Measurements from ENCODE around the gene CCDC50.

The CCDC50 gene

DNA sequence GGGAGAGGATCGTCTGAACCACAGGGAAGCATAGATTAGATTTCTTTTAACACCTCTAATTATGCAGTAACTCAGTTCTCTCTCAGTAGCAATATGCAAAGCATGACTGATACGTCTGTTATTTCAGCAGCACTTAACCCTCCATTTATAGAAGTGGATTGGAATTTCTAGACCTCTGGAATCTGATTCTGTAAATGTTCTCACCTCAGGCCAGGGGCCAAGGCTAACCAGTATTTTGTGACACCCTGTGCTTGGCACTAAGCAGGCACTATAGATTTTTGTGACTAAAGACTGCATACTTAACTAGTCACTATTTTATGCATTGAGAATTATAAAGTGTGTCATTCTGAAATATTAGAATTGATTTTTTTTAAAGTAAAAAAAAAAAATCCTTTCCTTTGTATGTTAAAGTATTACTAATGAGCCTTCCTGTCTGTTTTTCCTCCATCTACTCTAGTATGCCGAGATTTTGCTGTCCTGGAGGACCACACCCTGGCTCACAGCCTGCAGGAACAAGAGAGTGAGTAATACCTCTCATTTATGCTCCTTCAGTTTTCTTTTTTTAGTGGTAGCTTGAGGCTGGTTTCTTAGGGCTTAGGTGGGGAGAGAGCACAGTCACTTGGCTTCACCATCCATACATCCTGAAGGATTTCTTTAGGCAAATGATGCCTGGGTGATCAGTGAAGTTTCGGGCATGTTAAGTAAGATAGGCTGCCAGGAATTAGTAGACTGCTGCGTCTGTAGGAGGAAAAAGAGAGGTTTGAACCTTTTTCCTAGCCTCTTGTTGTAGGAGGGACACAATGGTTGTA, 27.6 kb downstream of the CCDC50 start:
- Histone ChIP-seq H3F3A (ENCODE audit: low read depth) (no peaks in the 10 kb centered on the region), H2AFZ (ENCODE audit: low read length) (no peak overlapping the region), H4K20me1 (ENCODE audit: insufficient read depth, low read length, poor library complexity, severe bottlenecking) (no peaks in the 10 kb centered on the region), H3K36me3 (ENCODE audit: insufficient read depth, low read length) (no peaks in the 10 kb centered on the region), H3K9me2 (replicated peaks; ENCODE audit: low read depth, low read length) (no peaks in the 10 kb centered on the region), H3K4me2 (ENCODE audit: low read depth, low read length, poor library complexity, severe bottlenecking) (no peak overlapping the region), H3K79me2 (ENCODE audit: insufficient read depth, low read length) (no peaks in the 10 kb centered on the region), H3K4me3 (ENCODE audit: low read length, poor library complexity, severe bottlenecking) (no peak overlapping the region), H3K9ac (ENCODE audit: low read depth, low read length, poor library complexity, severe bottlenecking) (no peak overlapping the region), H3K4me1 (ENCODE audit: insufficient read depth, low read length, poor library complexity, severe bottlenecking) (no peaks in the 10 kb centered on the region), H3K9me3 (ENCODE audit: insufficient read depth, low read depth, low read length) (no peaks in the 10 kb centered on the region; the same call in 1 of the 2 replicates), H3K27me3 (ENCODE audit: insufficient read depth, low read length, poor library complexity, severe bottlenecking) (no peaks in the 10 kb centered on the region)
- TF ChIP-seq EZH2phosphoT487 (IDR thresholded peaks at IDR 0.05; ENCODE audit: borderline replicate concordance), result no peak
- TF ChIP-seq, protein P1, sequence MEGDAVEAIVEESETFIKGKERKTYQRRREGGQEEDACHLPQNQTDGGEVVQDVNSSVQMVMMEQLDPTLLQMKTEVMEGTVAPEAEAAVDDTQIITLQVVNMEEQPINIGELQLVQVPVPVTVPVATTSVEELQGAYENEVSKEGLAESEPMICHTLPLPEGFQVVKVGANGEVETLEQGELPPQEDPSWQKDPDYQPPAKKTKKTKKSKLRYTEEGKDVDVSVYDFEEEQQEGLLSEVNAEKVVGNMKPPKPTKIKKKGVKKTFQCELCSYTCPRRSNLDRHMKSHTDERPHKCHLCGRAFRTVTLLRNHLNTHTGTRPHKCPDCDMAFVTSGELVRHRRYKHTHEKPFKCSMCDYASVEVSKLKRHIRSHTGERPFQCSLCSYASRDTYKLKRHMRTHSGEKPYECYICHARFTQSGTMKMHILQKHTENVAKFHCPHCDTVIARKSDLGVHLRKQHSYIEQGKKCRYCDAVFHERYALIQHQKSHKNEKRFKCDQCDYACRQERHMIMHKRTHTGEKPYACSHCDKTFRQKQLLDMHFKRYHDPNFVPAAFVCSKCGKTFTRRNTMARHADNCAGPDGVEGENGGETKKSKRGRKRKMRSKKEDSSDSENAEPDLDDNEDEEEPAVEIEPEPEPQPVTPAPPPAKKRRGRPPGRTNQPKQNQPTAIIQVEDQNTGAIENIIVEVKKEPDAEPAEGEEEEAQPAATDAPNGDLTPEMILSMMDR (conservative IDR thresholded peaks at IDR 0.05; ENCODE audit: low read length), result no peak

DNA sequence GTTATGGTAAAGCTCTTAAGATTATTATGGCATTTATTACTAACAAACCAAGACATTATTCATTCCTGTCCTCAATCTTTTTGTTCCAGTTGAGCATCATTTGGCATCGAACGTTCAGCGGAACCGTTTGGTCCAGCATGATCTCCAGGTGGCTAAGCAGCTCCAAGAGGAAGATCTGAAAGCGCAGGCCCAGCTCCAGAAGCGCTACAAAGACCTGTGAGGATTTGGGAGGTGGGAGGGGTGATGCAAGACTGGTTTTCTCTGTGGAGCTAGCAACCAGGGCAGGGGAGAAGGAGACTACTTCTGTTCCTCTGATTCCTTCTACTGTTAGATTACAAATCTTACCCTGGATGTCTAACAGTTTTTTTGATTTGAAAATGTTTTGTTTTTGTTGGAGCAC, 28.7 kb downstream of the CCDC50 start:
- Histone ChIP-seq H3K79me2 (ENCODE audit: insufficient read depth, low read length) (no peaks in the 10 kb centered on the region), H3F3A (ENCODE audit: low read depth) (no peaks in the 10 kb centered on the region), H3K4me2 (ENCODE audit: low read depth, low read length, poor library complexity, severe bottlenecking) (no peak overlapping the region), H4K20me1 (ENCODE audit: insufficient read depth, low read length, poor library complexity, severe bottlenecking) (no peaks in the 10 kb centered on the region), H3K36me3 (ENCODE audit: insufficient read depth, low read length) (no peaks in the 10 kb centered on the region), H3K4me3 (ENCODE audit: low read length, poor library complexity, severe bottlenecking) (no peak overlapping the region), H3K27me3 (ENCODE audit: insufficient read depth, low read length, poor library complexity, severe bottlenecking) (no peaks in the 10 kb centered on the region), H2AFZ (ENCODE audit: low read length) (no peak overlapping the region), H3K9me2 (replicated peaks; ENCODE audit: low read depth, low read length) (no peaks in the 10 kb centered on the region), H3K9me3 (ENCODE audit: insufficient read depth, low read depth, low read length) (no peaks in the 10 kb centered on the region; the same call in 1 of the 2 replicates), H3K9ac (ENCODE audit: low read depth, low read length, poor library complexity, severe bottlenecking) (no peak overlapping the region), H3K4me1 (ENCODE audit: insufficient read depth, low read length, poor library complexity, severe bottlenecking) (no peaks in the 10 kb centered on the region)
- no peak for TF ChIP-seq EZH2phosphoT487 (IDR thresholded peaks at IDR 0.05; ENCODE audit: borderline replicate concordance)
- TF ChIP-seq, protein P1 (conservative IDR thresholded peaks at IDR 0.05; ENCODE audit: low read length), result no peak

DNA sequence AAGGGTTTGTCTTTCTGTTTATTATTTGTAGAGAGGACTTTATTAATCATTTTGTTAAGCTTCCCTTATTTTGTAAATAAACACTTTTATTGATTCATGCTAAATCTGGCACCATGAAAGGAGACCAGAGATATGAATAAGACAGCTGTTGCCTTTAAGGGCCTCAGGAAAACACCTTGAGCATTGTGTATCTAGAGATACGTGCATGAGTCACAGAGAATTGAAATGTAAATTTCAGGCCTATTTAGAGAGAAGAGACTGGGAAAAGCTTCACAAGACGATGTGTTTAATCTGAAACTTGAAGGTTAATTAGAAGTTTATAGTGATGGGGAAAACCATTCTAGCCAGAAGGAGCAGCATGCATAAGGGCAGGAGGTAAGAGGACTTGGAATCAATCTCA, 29.7 kb downstream of the CCDC50 start:
- Histone ChIP-seq H3F3A (ENCODE audit: low read depth) (no peaks in the 10 kb centered on the region), H3K4me2 (ENCODE audit: low read depth, low read length, poor library complexity, severe bottlenecking) (no peak overlapping the region), H3K9me3 (ENCODE audit: insufficient read depth, low read depth, low read length) (no peaks in the 10 kb centered on the region; the same call in 1 of the 2 replicates), H3K27me3 (ENCODE audit: insufficient read depth, low read length, poor library complexity, severe bottlenecking) (no peaks in the 10 kb centered on the region), H4K20me1 (ENCODE audit: insufficient read depth, low read length, poor library complexity, severe bottlenecking) (no peaks in the 10 kb centered on the region), H2AFZ (ENCODE audit: low read length) (no peak overlapping the region), H3K79me2 (ENCODE audit: insufficient read depth, low read length) (no peaks in the 10 kb centered on the region), H3K36me3 (ENCODE audit: insufficient read depth, low read length) (no peaks in the 10 kb centered on the region), H3K4me1 (ENCODE audit: insufficient read depth, low read length, poor library complexity, severe bottlenecking) (no peaks in the 10 kb centered on the region), H3K4me3 (ENCODE audit: low read length, poor library complexity, severe bottlenecking) (no peak overlapping the region), H3K9ac (ENCODE audit: low read depth, low read length, poor library complexity, severe bottlenecking) (no peak overlapping the region), H3K9me2 (replicated peaks; ENCODE audit: low read depth, low read length) (no peaks in the 10 kb centered on the region)
- no peak for TF ChIP-seq EZH2phosphoT487 (IDR thresholded peaks at IDR 0.05; ENCODE audit: borderline replicate concordance)
- TF ChIP-seq, protein P1 (conservative IDR thresholded peaks at IDR 0.05; ENCODE audit: low read length), result no peak

All from Loucy (cell line).